GM19463 (cell line): ENCODE measurements around the gene ACSL4.
A peak's percentile ranks its signal among the peaks of the same experiment; 100 is the strongest.
"Not testable (repeated sequence)": the region's sequence is repeated elsewhere in the genome, so short reads cannot be mapped to it uniquely, and the experiment has no call there.

ENCODE experiments used
- ATAC-seq: cut with Tn5 transposase; IDR thresholded peaks from one replicate; pipeline ENCODE4 v1.9.1; 2021; ENCODE audit warnings: mild to moderate bottlenecking, moderate library complexity; ENCODE audit not compliant: unreplicated experiment

Gene ACSL4

DNA sequence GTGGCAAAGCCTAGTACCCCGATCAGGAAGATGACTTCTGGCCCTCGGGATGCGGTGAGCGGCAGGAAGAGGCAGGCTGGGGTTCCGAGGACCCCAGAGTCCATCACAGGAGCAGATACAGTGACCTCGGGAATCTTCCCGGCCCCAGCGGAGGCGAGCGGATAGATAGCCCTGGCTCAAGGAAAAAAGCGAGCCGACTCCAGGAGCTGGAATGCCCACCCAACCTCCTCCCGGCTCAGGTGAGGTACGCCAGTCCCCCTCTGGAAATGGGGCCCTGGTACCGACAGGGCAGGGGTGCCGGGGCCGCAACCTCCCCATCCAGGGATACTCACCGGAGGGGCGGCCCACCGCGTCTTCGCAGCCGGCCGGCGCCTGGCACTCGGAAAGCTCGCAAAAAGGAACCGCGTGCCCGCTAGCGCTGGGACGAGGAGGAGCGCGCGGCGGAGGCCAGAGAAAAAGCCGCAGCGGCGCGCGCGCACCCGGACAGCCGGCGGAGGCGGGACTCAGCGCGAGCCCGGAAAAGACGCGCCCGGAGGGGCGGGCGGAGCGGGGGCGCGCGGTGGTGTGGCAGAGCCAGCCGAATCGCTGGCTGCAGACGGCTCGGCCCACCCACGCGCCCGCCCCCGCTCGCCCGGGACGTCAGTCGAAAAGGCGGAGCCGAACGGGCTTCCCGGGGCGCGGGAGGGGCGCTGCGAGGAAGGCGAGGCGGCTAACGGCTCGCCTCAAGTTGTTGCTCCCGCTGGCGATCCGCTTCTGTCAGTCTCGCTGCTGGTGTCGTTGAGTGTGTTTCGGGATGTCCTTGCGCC, at the start of gene ACSL4:
Gene ACSL4, minus strand, starts transcription at position 451 of the 806 bp plus-strand sequence. CDS start 49,894 bp downstream, outside the sequence.
- ATAC-seq: peak; percentile 86

GRCh38 chrX:109777749-109778148, 44.7 kb upstream of the ACSL4 start:
- no peak for ATAC-seq

DNA sequence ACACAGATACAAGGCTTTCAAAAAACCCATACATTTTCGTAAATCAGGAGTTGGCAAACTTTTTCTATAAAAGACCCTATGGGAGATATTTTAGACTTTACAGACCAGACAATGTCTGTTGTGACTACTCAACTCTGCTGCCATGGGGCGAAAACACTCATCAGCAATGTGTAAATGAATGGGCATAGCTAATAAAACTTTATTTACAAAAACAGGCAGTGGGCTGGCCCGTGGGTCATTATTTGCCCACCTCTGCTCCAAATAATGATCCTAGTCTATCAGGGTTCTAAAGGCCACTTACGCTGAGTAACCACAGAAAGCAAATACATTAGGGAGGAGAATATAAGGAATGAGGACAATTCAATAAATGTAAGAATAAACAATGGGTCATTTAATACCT, 43.9 kb upstream of the ACSL4 start:
- no peak for ATAC-seq

- no peak for ATAC-seq
These were observed 43.4 kb upstream of the ACSL4 start for GRCh38 chrX:109776432-109776831.

DNA sequence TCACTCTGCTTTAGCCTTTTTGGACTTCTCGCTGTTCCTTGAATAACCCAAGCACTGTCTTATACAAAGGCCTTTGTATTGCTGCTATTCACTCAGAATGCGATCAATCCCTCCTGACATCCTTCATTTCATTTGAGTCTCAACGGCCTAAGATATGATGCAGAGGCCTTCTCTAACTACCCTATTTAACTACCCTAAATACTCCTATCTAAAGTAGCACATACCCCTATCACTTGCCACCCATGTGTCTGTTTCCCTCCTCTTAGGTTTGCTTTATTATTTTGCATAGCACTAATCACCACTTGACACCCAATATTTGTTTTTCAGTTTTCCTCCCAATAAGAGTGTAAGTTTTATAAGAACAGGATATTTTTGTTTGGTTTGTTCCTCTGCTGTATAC, 42.3 kb upstream of the ACSL4 start:
- ATAC-seq: no peak

- peak; percentile 97 for ATAC-seq
These were observed 41.6 kb upstream of the ACSL4 start for GRCh38 chrX:109774706-109775105.

- no peak for ATAC-seq
These were observed 41.1 kb upstream of the ACSL4 start for GRCh38 chrX:109774136-109774535.

DNA sequence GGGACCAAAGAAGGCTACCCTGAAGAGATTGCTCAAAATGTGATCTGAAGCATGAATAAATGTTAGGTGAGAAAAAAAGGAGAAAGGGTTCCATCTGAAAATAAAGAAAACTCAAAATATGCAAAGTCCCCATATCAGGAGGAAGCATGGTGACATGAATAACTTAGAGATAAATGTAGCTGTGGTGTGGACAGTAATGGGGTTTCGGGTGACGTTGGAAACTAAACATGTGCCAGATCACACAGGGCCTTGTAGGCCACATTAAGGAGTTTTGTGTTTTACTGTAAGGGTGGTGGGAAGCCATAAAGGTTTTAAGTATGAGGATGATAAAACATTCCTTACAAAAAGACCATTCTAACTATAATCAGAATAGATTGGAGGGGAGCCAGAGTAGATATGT, 40.3 kb upstream of the ACSL4 start:
- ATAC-seq: peak; percentile 52

- no peak for ATAC-seq
These were observed 37.7 kb upstream of the ACSL4 start for GRCh38 chrX:109770780-109771179.

GRCh38 chrX:109760922-109761250, 27.8 kb upstream of the ACSL4 start:
- no peak for ATAC-seq

DNA sequence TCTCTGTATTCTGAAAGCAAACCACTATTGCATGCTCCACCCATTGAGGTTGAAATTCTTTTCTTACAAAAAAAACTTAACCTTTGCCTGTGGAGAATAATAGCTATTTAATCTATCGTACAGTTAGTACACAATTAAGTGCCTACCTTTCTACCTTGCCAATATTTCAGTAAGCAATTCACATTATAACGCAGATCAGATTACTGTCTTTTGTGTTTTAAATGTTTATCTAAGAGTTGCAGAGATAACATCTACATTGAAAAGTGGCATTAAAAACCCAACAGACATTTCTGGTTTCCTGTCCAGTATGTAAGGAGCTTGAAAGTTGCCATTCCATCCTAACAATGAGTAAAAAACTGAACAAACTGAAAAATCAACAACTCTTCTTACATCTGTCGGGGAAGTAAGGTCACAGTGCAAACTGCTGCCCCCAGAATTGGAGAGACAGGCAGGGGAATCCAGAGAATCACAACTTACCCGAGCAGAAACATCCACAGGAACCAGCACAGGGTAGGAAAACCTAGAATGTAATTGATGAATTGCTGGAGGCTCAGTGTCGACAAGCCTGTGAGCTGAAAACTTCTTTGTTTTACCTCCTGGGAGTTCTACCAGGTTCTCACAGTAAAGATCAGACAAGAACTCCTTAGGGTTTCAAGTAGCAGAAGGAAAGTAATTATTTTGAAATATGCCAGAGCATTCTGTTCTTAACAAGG, 27.3 kb upstream of the ACSL4 start:
- no peak for ATAC-seq

DNA sequence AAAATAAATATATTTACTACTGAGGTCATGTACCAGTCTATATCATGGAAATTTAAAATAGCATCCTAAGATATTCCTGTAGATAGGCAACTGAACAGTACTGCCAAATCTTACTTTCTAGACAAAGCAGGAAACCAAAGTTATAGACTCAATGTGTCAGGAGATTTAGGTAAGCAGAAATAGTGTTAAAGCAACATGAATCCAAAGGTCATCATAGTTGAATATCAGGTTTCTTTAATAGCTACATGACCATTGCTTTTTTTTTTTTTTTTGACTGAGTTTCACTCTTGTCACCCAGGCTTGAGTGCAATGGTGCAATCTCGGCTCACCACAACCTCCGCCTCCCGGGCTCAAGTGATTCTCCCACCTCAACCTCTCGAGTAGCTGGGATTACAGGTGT, 20.2 kb upstream of the ACSL4 start:
- no peak for ATAC-seq

DNA sequence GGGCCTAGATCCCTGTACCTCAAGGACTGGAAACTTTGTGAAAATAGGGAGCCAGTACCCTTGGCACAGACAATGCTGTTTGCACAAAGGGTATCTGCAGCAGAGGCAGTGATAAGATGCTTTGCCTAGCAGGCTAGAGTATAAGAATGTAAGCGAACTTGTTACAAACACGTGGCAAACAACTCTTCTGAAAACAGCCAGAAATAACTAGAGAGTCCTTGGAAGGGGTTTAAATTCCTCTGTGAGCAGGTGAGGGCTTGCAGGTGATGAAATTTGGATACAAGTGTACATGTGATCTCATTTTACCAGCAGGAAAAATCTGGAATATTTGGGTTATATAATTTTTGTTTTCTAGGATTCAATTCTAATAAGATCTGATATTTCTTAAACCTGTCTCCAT, 18.6 kb upstream of the ACSL4 start:
- no peak for ATAC-seq

DNA sequence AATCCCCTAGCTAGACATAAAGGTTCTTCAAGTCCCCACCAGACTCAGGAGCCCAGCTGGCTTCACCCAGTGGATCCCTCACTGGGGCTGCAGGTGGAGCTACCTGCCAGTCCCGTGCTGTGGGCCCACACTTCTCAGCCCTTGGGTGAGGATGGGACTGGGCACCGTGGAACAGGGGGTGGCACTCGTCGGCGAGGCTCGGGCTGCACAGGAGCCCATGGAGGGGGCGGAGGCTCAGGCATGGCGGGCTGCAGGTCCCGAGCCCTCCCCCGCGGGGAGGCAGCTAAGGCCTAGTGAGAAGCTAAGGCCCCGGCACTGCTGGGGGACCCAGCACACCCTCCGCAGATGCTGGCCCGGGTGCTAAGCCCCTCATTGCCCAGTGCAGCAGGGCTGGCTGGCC, 16.1 kb upstream of the ACSL4 start:
- no peak for ATAC-seq

DNA sequence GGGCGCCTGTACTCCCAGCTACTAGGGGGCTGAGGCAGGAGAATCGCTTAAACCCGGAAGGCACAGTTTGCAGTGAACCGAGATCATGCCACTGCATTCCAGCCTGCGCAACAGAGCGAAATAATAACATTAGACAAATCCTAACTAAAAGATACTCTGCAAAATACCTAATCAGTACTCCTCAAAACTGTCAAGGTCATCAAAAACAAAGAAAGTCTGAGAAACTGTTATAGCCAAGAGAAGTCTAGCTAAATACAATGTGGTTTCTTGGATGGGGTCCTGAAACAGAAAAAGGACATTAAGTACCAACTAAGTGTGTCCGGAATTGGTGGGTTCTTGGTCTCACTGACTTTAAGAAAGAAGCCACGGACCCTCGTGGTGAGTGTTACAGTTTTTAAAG, 14.6 kb upstream of the ACSL4 start:
- no peak for ATAC-seq

DNA sequence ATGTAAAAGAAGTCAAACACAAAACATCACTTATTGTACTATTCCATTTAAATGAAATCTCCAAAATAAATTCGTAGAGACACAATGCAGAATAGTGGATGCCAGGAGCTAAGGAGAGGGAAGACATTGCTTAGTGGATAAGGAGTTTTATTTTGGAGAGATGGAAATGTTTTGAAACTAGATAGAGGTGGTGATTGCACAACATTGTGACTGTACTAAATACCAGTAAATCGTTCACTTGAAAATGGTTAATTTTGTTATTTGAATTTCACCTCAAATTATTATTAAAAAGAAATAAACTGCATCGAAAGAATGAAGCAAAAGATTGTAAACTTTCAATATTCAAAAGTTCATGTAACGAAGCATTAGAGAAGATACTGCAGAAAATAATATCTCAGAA, 9.7 kb upstream of the ACSL4 start:
- no peak for ATAC-seq

- ATAC-seq: not testable (repeated sequence)
These were observed 7.8 kb upstream of the ACSL4 start for GRCh38 chrX:109740896-109741295.

DNA sequence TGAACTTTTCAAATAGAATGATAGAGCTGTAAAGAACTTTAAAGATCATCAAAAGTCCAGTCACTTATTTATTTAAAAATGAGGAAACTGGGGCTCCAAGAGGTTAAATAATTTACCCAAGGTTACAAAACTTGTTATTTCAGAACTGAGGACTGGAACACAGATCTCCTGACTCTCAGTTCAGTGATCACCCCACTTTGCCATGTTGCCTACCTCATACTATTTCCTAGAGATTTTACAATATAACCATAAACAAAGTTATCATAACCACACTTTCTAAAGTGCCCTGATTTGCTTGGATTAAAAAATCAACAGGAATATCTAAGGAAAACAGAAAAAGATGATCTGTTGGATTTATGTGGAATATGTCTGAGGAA, 7.4 kb upstream of the ACSL4 start:
- no peak for ATAC-seq

DNA sequence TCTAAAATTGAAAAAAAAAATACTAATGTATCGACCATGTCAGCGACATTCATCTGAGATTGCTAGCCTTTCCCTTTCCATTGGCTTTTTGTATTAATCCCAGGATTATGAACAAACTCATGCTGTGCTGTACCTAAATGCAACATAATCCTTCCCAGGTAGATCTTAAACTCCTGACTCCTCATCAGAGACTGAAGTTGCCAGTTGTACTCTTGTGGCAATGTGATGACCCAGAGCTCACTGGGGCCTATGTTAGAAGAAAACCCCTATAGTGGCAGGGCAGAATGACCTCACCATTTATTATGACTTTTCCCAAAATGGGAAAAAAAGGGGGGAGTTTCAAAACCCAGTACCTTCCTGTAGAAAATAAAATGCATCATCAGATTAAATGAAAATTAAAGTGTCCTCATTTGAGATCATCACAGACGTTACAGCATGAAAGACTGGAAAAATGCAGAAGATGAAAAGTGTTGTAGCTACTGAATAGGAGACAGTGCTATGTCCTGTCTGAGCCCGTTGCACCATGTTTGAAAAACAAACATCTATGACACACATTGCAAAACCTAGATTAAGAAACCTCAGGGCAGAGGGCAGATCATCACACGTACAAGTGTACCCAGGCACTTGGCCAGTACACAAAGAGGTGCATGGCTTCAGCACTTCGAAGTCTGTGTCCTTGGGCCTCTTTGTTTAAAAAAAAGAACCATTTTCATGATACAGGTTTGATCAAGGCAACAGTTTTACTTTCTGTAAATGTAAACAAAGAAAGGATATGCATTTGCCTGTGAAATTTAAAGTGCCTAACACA, 6.8 kb upstream of the ACSL4 start:
- ATAC-seq: no peak

DNA sequence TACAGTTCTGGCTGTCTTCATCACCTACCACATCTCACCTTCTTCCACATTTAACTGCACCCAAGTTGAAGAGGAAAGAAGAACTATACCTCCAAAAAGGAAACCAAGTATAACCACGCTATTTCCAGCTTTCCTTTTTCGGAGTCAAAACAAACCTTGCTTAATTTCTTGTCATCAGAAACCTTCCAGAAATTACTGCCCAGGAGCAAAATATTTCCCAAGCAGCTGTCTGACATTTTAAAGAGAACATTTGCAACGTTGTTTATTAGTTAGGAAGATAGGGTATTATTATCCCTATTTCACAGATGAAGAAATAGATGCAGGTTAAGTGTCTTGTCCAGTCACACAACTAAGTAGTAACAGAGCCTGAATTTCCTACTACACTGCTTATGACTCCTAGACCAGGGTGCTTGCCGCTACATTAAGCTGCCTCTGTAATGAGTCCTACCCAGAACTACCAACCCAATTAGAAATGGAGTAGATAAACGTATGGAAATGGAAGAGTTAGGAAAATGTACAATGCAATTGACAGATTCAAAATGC, 2.2 kb upstream of the ACSL4 start:
- ATAC-seq: no peak

DNA sequence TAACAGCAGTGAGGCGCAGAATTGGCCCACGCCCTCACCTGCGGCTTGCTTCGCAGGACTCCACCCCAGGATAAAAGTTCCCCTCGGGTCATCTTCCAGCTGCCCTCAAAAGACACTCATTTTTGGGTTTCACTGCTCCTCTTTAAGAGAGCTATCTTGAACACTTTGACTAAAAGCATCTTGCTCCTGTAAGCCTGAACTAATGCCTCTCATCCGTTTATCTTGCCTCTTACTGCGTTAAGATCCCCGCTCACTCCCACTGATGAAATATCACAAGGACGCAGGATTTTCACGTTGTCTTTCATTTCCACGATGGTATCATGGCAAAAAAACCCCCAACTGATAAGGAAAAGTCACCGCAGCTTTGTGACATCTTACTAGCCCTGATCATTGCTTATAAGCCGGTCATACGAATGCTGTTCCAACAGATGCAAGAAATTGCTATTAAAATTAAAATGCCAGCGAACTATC, 591 bp upstream of the ACSL4 start:
- no peak for ATAC-seq
